ENCODE results near the gene NMS.

DNA sequence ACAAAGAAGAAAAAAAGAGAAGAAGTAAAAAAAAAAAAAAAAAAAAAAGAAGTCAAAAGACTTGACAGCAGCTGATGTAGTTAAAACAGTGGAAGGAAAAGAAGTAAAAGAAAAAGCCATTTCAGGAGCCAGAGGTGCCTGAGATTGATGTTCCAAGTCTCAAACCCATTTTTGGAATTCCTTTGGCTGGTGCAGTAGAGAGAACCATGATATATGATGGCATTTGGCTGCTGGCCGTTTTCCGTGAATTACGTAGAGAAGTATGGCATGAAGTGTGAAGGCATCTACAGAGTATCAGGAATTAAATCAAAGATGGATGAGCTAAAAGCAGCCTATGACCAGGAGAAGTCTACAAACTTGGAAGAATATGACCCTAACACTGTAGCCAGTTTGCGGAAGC, 45.2 kb upstream of the NMS start:
- TF ChIP-seq, protein P1, sequence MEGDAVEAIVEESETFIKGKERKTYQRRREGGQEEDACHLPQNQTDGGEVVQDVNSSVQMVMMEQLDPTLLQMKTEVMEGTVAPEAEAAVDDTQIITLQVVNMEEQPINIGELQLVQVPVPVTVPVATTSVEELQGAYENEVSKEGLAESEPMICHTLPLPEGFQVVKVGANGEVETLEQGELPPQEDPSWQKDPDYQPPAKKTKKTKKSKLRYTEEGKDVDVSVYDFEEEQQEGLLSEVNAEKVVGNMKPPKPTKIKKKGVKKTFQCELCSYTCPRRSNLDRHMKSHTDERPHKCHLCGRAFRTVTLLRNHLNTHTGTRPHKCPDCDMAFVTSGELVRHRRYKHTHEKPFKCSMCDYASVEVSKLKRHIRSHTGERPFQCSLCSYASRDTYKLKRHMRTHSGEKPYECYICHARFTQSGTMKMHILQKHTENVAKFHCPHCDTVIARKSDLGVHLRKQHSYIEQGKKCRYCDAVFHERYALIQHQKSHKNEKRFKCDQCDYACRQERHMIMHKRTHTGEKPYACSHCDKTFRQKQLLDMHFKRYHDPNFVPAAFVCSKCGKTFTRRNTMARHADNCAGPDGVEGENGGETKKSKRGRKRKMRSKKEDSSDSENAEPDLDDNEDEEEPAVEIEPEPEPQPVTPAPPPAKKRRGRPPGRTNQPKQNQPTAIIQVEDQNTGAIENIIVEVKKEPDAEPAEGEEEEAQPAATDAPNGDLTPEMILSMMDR (IDR thresholded peaks at IDR 0.05) = no peak
- TF ChIP-seq POLR2AphosphoS5 (IDR thresholded peaks at IDR 0.05) (no peak), POLR2A (IDR thresholded peaks at IDR 0.05) (no peak), EP300 (IDR thresholded peaks at IDR 0.05) (no peak)
